GM21619 (cell line): ENCODE results near the gene CLDN6.

Source experiments
- ATAC-seq: cut with Tn5 transposase; IDR thresholded peaks from one replicate; pipeline ENCODE4 v1.9.1; 2021; ENCODE audit not compliant: unreplicated experiment

The CLDN6 gene

DNA sequence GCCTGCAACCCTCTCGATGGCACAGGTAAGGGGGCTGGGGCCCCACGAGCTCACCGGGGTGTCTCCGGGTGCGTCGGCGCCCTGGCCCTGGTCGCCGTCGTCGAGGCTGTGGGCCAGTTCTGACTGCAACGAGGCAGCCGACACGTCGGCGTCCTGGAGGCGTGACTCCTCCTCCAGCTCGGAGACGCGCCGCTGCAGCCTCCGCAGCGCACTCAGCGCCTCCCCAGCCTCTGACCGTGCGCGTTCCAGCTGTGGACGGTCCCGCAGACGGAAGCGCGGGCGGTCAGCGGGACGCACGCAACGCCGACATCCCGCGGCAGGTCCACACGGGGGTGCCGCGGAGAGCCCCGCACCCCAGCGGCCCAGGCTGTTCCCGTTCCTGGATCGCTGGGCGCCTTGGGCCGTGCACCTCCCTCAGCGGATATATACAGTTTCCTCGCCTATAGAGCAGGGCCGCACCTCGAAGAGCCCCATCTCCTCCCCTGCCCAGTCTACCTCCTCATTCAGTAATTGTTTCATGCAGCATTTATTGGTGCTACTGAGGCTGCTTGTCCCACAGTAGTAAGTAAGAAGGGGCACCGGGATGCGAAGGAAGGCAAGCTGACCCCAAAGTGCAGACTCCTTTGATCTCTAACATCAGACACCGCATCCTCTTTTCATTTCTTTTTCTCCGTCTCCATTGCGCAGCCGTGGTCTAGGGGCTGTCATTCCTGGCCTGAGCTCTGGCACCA is 11.7 kb upstream of the CLDN6 start:
- no peak for ATAC-seq

DNA sequence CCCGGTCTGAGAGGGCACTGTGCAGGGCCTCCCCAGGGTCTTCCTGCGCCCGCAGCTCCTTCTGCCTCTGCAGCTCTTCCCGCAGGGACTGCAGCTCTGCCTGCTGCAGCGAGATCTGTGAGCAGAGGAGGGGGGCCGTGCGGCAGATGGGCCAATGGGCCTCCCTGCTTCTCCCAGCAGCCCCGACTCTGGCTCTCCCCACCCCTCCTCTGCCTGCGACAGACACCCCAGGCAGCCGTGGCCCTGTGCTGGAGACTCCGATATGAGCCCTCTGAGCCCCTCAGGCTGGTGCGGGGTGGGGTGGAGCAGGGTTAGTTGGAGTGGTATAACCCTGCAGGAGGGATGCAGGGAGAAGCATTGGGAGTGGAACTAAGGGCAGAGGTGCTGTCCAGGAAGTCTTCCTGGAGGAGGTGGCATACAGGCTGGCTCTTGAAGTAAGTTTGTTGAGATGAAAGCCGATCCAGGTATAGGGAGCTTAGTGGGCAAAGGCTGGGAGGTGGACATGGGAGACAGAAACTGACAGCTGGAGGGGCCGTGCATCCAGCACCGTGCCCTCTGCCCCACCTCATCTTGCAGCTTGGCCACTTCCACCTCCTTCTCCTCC is 10.8 kb upstream of the CLDN6 start:
- ATAC-seq, result no peak

DNA sequence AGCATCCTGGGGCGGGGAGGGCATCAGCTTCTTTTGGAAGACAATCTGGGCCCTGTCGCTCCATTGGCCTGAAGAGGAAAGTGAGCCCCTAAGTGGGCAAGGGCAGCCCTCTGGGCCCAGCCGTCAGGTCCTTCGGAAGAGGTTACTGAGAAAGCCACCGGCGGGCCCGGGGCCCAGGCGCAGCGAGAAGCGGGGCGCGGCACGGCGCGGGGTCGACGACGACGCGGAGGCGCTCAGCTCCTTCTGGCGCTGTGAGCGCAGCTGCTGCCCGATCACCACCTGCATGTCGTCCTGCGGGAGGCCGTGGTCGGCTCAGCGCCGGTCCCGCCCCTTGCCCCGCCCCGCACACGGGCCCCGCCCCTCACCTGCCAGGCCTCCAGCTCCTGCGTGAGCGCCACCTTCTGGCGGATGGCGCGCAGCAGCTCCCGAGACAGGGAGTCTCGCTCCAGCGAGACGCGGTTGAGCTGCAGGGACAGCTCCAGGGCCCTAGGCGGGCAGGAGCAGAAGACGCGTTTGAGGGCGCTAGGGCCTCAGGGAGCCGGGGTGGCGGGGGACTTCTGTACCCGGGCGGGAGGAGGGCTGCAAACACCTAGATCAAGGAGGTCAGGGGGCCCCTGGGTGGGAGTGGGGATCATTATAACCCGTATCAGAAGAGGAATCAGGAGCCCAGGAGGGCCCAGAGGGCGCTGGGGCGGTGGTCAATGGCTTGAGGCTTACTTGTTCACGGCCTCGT is 10.2 kb upstream of the CLDN6 start:
- no peak for ATAC-seq

DNA sequence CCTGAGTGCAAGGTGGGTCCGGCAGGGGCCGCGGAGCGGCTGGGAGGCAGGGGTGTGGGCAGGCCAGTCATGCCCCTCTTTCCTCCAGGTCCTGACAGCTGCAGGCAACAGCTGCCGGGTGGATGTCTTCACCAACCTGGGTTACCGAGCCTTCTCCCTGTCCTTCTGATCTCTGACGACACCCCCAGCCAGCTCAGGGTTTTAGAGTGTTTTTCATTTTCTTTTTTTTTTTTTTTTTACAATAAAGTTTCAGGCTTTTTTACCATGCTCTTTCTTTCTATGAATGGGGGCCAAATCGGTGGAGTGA is 9.5 kb upstream of the CLDN6 start:
- no peak for ATAC-seq

DNA sequence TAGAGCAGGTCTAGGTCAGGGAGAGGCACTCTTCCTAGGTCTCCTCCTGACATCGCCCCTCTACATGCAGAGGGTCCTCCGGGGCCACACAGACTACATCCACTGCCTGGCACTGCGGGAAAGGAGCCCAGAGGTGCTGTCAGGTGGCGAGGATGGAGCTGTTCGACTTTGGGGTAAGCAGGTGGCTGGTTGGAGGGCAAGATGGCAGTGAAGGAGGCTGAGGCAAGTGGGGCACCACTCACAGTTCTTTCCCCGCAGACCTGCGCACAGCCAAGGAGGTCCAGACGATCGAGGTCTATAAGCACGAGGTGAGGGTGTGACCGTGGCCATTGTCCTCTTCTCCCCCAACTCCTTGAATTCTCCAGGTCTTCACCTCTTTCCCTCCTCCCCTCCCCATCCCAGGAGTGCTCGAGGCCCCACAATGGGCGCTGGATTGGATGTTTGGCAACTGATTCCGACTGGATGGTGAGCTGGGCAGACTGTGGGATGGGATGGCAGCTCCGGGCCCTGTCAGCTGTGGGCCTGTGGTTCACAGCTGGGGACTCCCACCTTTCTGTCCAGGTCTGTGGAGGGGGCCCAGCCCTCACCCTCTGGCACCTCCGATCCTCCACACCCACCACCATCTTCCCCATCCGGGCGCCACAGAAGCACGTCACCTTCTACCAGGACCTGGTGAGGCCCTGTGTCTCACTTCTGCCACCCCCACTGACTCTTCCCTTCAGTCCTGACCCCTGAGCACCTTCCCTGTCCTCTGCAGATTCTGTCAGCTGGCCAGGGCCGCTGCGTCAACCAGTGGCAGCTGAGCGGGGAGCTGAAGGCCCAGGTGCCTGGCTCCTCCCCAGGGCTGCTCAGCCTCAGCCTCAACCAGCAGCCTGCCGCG is 8.9 kb upstream of the CLDN6 start:
- no peak for ATAC-seq

DNA sequence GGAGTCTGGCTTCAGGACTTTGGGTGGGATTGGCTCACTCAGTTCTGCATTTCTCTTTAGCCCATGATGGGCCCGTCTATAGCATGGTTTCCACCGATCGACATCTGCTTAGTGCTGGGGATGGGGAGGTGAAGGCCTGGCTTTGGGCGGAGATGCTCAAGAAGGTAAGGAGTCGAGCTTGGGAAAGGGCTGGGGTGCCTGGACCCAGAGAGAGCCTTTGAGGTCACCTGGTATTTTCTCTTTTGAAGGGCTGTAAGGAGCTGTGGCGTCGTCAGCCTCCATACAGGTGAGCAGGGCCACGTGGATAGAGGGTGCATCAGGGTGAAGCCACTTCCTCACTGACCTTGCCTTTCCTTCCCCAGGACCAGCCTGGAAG is 8.0 kb upstream of the CLDN6 start:
- ATAC-seq, result no peak

DNA sequence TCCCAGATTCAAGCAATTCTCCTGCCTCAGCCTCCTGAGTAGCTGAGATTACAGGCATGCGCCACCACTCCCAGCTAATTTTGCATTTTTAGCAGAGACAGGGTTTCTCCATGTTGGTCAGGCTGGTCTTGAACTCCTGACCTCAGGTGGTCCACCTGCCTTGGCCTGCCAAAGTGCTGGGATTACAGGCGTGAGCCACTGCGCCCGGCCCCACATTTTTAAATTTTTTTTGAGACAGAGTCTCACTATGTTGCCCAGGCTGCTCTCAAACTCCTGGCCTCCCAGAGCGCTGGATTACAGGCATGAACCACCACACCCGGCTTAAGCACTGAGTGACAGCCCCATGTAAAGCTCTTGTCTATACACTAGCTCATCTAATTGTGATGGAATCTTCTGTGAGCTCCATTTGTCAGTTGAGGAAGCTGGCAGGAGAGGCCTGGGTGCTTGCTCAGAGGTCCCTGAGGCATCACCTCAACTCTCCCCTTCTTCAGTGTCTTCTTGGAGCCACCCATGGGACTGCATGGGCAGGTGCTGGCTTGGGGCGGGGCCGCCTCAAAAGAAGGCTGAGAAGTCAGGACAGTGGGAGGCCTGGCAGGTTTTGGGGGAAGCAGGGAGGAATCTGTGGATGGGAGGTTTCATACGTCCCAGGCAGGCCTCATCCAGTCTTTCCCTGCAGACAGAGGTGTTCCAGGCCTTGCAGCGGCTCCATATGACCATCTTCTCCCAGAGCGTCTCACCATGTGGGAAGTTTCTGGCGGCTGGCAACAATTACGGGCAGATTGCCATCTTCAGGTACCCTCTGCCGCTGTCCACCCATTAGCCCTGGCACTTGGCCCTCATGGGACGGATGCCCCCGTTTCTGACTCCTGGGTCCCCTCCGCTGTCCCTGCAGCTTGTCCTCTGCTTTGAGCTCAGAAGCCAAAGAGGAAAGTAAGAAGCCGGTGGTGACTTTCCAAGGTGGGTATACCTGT is 7.3 kb upstream of the CLDN6 start:
- ATAC-seq, result no peak

DNA sequence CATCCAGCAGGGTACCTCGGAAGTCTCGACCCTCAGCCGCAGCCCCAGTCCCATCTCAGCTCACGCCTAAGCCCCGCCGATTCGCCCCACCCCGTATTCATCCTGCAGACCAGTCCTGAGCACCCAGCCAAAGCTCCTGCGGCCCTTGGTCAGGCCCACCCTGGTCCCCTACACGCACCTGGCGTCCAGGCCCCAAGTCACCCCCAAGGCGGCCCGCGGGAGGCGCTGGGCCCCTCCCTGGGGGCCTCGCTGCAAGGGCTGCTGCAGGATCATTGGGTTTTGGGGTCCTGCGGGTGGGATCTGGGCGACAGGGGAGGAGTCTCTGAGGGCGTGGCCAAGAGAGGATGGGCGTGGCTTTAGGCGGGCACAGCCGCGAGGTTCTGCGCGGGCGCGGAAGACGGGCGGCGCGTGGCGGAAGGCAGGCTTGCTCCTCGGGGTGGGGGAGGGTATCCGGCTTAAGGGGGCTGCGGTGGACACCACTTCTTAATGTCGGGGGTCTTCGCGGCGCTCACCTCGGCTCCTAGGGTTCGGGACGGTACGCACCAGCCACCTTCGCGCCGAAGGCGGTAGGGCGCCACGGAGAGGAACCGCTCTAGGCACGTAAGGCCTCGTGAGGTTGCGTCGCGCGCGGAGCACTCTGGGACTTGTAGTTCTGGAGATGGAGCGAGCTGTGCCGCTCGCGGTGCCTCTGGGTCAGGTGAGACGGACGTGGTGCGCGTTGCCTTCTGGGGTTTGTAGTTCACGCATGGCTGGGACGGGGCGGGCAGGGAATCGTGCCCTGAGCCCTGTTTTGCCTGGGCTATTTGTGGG is 5.9 kb upstream of the CLDN6 start, which contains the start of the genes HCFC1R1 and THOC6:
TSS of gene HCFC1R1 (minus strand) at position 274 of the 810 bp plus-strand sequence. CDS start at position 273, 1 bp downstream.
TSS of gene THOC6 (plus strand) at position 367 of the 810 bp plus-strand sequence. CDS start at position 659, 292 bp downstream.
- peak; percentile 63 for ATAC-seq

DNA sequence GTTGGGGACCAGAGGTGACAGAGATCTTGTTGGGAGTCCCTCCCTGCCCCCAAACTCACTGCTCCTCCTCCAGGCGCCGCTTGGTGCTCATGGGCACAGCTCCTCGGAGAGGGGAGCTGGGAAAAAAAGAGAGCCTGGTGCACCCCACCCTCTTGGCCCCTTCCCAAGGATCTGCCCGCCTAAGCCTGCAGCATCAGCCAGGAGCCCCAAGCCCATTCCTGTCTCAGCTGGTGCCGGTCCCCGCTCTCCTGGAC is 5.4 kb upstream of the CLDN6 start:
- ATAC-seq, result no peak

DNA sequence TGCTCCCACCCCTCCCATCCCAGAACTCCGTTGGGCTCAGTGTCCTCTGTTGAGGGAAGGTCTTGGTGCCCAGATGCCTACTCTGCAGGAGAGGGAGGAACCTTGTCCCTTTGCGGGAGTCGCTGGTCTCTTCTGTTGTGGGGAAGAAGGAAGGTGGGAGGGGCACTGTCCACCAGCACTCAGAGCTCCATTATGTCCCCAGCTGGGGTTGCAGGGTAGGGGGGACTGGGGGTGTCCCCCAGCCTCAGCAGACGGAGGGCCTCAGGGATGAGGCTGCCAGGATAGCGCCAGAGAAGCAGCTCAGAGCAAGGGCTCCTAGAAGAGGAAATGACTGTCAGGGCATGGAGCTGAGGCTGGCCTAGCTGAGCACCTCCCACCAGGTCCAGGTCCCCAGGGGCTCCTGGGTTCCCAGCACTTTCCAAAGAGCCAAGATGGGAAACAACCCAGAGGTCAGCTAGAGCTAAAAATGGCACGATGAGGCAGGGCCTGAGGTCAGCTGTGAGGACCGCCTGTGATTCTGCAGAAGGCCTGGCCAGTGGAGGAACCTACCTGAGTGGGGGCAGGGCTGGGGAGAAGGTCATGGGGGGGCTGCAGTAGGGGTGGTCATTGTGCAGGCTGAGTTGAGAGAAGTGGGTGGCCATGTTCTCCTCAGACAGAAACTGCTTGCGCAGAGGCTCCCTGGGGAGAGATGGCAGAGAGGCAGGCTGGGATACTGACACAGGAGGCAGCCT is 4.9 kb upstream of the CLDN6 start:
- no peak for ATAC-seq

DNA sequence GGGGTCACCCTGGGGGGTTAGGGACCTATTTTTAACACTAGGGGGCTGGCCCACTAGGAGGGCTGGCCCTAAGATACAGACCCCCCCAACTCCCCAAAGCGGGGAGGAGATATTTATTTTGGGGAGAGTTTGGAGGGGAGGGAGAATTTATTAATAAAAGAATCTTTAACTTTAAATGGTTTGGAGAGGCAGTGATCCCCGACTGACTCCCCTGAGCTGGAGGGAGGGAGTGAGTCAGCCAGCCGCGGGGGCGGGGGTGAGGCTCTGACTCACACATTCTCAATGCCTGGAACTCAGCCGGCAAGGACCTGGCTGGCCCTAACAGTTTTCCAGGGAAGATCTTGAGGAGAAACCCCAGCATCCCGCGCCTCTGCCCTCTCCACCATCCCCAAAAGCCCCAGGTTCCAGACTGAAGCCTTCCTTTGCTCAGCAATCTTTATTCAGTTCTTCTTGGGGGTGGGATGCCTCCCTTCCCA is 4.3 kb upstream of the CLDN6 start:
- no peak for ATAC-seq

DNA sequence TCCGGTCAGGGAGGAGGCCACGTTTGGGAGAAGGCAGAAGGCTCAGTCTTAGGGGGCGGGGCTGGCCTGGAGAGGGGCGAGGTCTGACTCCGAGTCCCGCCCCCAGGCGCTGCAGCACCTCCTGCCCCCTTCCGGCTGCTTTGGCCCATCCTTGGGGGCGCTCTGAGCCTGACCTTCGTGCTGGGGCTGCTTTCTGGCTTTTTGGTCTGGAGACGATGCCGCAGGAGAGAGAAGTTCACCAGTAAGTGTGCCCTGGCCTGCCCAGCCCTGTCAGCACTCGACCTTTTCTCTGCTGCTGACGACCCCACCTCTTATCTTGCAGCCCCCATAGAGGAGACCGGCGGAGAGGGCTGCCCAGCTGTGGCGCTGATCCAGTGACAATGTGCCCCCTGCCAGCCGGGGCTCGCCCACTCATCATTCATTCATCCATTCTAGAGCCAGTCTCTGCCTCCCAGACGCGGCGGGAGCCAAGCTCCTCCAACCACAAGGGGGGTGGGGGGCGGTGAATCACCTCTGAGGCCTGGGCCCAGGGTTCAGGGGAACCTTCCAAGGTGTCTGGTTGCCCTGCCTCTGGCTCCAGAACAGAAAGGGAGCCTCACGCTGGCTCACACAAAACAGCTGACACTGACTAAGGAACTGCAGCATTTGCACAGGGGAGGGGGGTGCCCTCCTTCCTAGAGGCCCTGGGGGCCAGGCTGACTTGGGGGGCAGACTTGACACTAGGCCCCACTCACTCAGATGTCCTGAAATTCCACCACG is 3.6 kb upstream of the CLDN6 start:
- no peak for ATAC-seq

DNA sequence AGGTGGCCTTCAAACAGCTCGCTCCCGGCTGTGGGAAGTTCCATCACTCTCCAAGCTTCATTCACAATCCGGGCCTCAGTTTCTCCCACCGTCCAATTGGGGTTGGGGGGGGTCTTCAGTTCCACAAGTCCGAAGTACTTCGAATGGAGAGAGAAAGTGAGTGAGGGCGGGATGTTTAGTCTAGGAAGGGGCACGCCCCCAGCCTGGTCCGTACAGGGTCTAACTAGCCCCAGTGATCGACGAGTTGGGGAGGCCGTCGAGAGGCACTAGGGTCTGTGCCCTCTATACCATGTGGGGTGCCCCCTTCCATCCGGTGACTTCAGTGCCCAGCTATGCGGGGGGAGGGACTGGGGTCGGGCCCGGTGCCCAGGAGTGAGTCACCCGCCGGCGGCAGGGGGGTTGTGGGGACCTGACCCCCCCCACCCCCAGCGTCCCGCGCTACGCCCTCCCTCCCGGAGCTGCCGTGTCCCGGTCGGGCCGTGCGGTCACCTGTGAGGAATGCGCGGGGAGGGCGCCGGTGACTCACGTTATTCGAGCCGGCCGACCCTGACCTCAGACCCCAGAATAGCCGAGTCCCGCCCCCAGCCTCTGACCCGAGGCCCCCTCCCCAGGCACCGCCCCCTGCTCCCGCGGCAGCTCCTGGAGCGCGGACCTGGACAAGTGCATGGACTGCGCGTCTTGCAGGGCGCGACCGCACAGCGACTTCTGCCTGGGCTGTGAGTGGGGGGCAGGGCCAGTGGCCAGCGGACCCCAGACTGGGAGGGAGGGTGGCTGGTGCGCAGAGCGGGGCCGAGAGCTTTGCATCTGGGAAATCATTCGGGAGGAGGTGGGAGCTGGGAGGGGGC is 2.8 kb upstream of the CLDN6 start:
- ATAC-seq, result no peak

DNA sequence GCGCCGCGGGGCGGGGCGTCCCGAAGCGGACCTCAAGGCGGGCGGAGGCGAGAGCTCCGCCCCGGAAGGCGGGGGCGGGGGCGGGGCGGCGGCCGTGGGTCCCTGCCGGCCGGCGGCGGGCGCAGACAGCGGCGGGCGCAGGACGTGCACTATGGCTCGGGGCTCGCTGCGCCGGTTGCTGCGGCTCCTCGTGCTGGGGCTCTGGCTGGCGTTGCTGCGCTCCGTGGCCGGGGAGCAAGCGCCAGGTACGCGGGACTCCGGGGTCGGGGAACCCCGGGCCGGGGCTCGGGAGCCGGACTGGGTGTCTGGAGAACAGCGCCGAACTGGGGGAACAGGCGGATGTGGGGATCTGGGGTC is 2.2 kb upstream of the CLDN6 start, which contains the start of gene TNFRSF12A:
TSS of gene TNFRSF12A (plus strand) at position 122 of the 357 bp plus-strand sequence. CDS start at position 152, 30 bp downstream.
- ATAC-seq, result no peak

DNA sequence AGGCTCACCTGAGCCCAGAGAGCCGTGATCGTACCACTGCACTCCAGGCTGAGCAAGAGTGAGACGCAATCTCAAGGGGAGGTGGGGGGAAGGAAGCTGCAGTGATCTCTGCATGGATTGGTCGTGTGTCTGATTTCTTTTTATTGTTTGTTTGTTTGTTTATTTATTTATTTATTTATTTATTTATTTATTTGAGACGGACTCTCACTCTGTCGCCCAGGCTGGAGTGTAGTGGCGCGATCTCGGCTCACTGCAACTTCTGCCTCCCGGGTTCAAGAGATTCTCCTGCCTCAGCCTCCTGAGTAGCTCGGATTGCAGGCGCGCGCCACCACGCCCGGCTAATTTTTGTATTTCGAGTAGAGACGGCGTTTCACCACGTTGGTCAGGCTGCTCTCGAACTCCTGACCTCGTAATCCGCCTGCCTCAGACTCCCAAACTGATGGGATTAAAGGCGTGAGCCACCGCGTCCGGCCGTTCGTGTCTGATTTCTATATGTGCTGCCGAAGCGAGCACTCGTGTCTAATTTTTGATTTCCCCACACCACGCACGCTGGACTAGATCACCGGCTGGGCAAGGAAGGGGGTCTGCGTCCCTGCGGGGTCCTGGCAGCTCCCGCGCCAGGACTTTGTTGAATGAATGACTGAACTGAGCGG is 1.7 kb upstream of the CLDN6 start:
- ATAC-seq, result no peak

DNA sequence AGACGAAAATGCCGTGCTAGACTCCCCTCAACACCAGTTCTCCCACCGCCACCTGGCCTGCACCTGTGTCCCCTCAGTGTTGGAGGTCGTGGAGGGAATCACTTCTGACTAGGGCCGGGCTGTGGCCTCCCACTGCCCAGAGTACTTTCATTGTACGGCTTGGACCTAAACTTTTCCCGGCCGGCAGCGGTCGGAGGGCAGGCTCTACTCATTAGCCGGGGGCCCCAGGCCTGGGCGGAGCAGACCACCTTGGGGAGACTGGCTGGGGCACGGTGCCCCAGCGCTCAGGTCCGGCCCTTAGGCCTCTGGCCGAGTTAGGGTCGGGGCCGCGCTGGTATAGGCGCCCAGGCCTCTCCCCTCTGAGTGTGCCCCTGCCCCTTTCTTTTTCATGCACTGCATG is 639 bp downstream of the CLDN6 start:
- no peak for ATAC-seq
